Measurements from ENCODE around the gene TRPM5.

The TRPM5 gene

GRCh38 chr11:2436013-2436520 lies 8.2 kb downstream of the TRPM5 start:
- no peak for DNase-seq

DNA sequence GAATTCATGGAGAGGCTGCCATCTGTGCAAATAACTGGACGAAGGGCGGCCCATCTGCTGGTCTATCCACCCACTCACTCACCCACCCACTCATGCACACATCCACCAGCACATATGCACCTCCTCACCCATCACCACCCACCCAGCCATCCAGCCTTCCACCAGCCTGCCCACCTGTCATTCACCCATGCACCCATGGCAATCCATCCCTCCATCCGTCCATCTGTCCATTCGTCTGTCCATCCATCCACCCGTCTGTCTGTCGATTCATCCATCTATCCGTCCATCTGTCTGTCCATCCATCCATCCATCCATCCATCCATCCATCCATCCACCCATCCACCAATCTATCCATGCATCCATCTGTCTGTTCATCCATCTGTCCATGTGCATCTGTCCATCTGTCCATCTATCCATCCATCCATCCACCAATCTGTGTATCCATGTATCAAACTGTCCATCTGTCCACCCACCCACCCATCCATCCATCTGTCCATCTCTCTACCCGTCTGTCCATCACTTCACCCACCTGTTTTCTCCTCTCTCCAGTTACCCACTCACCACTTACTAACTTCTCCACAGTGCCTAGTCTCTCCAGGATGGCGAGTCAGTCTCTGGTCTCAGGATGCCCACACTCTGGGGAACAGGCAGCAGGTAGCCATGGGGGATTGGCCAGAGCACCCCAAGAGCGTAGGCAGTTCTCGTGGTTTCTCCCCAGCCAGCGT lies 8.9 kb downstream of the TRPM5 start:
- no peak for DNase-seq

- no peak for DNase-seq
These were observed 9.6 kb downstream of the TRPM5 start for GRCh38 chr11:2434506-2435255.

DNA sequence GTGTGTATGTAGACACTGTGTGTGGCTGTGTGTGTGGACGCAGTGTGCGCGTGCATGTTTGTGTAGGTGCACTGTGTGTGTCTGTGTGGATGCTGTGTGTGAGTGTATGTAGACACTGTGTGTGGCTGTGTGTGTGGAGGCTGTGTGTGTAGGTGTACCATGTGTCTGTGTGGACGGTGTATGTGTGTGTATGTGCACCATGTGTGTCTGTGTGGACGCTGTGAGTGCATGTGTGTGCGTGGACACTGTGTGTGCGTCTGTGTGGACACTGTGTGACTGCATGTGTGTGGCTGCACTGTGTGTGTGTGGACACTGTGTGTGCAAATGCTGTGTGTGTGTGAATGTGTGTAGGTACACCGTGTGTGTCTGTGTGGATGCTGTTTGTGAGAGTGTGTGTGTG lies 10.3 kb downstream of the TRPM5 start:
- DNase-seq: no peak

GRCh38 chr11:2433106-2433925 lies 11.0 kb downstream of the TRPM5 start:
- no peak for DNase-seq

DNA sequence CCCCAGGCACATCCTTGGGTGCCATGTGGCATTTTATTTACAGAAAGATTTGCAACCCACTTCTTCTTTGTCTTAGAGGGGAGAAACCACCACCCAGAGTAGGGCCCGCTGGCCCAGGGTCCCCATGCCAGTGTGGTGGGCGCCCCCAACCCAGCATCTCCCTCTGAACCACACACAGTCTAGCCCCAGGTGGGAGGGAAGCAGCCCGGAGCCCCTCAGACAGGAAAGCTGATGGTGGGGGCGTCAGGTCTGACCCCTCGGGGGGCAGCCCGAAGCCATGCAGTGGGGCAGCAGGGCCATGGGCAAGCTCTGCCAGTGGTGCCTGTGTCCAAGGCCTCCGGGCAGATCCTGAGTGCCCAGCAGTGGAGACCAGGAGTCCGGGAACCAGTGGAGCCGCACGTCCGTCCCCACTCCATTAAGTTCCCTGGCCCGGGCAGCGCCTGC lies 11.7 kb downstream of the TRPM5 start:
- DNase-seq: no peak

DNA sequence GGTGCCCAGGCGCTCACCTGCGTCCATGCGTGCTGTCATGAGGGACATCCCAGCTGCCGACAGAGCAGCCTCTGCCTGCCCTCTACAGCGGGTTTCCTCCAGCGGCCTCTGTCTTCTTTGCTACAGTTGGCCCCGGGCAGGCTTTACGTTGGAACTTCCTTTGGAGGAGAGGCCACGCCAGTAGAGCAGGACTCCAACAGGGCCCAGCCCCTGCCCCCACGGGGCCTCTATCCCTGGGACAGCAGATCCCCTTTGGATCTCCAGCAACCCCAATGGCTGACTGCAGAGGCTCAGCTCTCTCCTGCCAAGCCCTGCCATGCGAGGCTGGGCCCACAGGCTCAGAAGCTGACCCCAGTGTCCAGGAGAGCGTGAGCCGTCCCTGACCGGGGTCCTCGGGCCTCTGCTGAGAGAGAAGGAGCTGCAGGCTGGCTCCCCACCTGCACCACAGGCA lies 12.1 kb downstream of the TRPM5 start:
- no peak for DNase-seq

DNA sequence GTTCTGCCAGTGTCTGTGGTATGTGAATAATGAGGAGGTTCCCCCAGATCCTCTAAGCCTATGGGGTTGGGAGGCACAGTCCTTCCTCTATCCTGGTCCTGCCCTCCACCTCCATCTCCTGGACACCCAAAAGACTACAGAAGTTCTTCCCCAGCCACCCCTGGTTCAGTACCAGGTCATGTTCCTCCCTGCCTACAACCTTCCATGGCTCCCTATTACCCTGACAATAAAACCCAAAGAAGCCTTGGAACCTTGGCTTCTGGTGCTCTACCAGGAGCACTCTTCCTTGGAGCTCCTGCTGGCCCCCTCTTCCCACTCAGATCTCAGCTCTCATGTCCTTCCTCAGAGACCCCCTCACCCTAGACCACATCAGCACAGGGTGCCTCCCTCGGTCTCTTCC lies 12.9 kb downstream of the TRPM5 start:
- DNase-seq: no peak

DNA sequence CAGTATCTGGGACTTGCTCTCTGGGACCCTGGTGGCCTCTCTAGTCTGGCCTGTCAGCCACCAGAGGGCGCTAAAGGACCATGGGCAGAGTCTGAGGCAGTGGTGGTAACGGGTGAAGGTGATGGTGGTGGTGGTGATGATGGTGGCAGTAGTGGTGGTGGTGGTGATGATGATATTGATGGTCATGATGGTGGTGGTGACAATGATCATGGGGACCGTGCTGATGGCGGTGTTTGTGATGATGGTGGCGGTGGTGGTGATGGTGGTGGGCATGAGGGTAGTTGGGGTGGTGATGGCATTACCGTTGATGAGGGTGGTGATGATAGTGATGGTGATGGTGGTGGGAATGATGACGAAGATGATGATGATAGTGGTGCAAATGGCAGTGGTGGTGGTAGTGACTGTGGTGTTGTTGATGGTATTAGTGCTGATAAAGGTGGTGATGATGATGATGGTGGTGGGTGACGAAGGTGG lies 16.0 kb downstream of the TRPM5 start:
- peak; percentile 50 for DNase-seq

DNA sequence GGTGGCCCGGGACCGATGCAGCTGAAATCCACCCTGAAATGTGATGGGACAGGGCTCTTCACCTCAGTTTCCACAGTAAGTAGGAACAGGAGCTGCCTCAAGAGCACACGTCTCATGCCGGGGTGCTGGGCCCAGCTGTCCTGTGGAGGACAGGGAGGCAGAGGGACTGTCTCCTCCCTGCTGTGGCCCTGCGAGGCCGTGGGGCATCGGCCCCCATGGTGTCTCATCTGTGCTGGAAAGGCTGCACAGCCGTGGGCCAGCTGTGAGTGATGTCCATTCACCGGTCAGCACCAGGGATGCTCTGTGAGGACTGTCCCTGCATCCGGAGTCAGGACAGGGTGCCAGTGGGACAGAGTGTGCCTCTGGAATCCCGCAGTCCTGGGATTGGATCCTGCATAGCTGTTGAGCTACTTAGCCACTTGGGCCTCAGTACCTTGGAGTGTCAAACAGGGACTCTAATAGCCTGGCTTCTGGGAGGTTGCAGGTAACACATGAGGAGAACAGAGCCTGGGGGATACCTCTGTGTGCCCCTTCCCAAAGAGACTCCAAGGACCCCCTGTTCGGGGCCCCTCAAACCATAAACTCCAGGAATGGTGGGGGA lies 16.5 kb downstream of the TRPM5 start:
- DNase-seq: no peak

- DNase-seq: no peak
These were observed 17.3 kb downstream of the TRPM5 start for GRCh38 chr11:2426826-2427521.

DNA sequence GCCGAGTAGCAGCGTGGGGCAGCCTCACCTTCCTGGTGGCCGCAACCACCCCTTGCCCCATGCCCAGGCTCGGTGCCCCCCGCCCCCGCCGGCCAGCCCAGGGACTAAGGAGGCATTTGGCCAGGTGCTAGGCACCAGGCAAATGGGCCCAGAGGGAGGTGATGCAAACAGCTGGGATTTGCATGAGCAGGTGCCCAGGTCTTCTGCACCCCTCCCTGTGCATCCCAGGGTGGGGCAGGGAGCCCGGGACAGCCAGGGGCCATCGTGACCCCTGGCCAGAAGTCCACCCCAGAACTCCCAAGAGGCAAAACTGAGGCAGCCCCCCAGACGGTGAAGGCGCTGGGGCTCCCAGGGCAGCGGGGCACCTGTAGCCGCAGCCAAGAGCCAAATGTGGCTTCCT lies 18.1 kb downstream of the TRPM5 start:
- DNase-seq: no peak

GRCh38 chr11:2425506-2425905 lies 18.8 kb downstream of the TRPM5 start:
- no peak for DNase-seq

- DNase-seq: no peak
These were observed 19.4 kb downstream of the TRPM5 start for GRCh38 chr11:2424811-2425495.

DNA sequence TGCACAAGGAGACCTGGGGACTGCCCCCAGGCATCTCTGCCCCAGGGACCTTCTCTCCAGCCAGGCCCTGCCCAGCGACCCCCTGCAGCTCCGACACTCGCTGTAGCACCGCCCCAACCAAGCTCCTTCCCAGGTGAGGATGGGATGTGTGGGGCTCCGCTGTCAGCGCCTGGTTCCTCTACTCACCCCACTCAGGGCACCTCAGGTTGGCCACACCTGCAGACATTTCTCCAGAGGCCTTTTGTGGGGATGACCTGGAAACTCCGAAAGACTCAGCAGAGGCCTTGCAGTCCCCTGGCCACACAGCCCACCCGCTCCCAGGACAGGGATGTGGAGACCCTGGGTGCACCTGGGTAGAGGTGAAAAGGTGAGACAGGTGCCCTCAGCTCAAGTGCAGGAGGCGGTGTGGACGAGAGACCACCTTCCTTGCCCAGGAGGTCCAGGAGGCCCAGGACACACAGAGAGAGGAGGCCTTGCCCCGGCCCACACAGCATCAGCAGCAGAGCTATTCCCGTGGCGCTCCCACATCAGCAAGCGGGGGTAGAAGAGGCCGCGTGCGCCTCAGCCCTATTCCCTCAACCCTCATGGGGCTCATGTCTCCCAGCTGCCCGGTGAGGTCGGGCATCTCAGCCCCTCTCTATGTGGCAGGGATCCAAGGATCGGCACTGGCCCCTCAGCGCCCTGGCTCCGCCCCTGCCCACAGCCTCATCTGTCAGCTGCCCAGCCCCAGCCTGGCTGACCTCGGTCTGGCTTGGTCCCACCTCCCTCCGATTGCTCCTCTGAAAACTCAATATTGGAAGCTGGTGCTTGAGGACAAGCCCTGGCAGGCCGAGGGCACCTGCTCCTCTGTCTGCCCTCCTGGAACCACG lies 20.9 kb downstream of the TRPM5 start:
- DNase-seq: no peak

GRCh38 chr11:2422461-2423156 lies 21.7 kb downstream of the TRPM5 start:
- no peak for DNase-seq

DNA sequence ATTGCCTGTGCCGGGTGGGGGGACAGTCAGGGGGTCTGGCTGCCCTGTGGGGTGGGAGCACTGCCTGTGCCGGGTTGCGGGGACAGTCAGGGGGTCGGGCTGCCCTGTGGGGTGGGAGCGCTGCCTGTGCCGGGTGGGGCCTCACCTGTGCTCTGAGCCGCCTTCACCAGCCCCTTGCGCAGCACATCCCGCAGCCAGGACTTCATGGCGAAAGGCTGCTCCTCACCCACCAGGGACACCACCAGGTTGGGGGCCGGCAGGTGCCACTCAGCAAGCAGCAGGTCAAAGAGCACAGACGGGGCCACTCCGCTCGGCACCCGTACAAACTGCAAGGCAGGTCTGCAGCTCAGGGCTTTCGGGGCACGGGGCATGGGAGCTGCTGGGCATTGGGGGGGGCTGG lies 22.3 kb downstream of the TRPM5 start:
- no peak for DNase-seq

- DNase-seq: no peak
These were observed 22.9 kb downstream of the TRPM5 start for GRCh38 chr11:2421226-2421994.
